Subcutaneous abdominal adipose tissue (tissue), 5 donors: ENCODE data around the gene ARMH4.

Experiments used
- H3K27ac ChIP-seq: one replicate; pipeline ENCODE4 v1.7.0; 2013; ENCODE audit warnings: low read depth, mild to moderate bottlenecking, inconsistent platforms, low read length, moderate library complexity
- H3K27me3 ChIP-seq, 5 donors: one replicate each; pipeline ENCODE4 v1.7.0; 2013; ENCODE audit warnings: low read length in 5 of 5, inconsistent platforms in 1 of 5; ENCODE audit not compliant: control insufficient read depth in 5 of 5, insufficient read depth in 4 of 5
- H3K36me3 ChIP-seq, 5 donors: one replicate each; pipeline ENCODE4 v1.7.0; 2013; ENCODE audit warnings: low read length in 5 of 5; ENCODE audit not compliant: control insufficient read depth in 5 of 5, insufficient read depth in 5 of 5
- H3K4me1 ChIP-seq, 5 donors: one replicate each; pipeline ENCODE4 v1.7.0; 2013; ENCODE audit warnings: low read length in 5 of 5, mild to moderate bottlenecking in 3 of 5, moderate library complexity in 1 of 5; ENCODE audit not compliant: control insufficient read depth in 5 of 5, insufficient read depth in 5 of 5
- H3K4me3 ChIP-seq, 5 donors: one replicate each; pipeline ENCODE4 v1.7.0; 2013; ENCODE audit warnings: low read length in 5 of 5, low read depth in 1 of 5
- H3K9ac ChIP-seq, 5 donors: one replicate each; pipeline ENCODE4 v1.7.0; 2013; ENCODE audit warnings: low read length in 5 of 5, mild to moderate bottlenecking in 4 of 5, moderate library complexity in 3 of 5
- H3K9me3 ChIP-seq, 5 donors: one replicate each; pipeline ENCODE4 v1.7.0; 2013; ENCODE audit warnings: low read length in 5 of 5; ENCODE audit not compliant: control insufficient read depth in 5 of 5
- donor health status: healthy.
- donor health status: healthy.
- donor health status: healthy.
- donor health status: healthy.
- donor health status: healthy.

The ARMH4 gene

GRCh38 chr14:57979376-57980048, 172.5 kb downstream of the ARMH4 start:
- H3K4me1 ChIP-seq, result no peaks in the 10 kb centered on the region
- H3K9ac ChIP-seq, result no peak overlapping the region
- H3K4me3 ChIP-seq, result no peak overlapping the region
- no peaks in the 10 kb centered on the region for H3K9me3 ChIP-seq
- H3K36me3 ChIP-seq, result no peaks in the 10 kb centered on the region
- H3K27me3 ChIP-seq, result peaks cover 0 to 2% (median 0%) of the 10 kb centered on the region in 5 donors
- H3K27ac ChIP-seq, result no peak overlapping the region

- Histone ChIP-seq H3K9ac (no peak overlapping the region), H3K27me3 (no peaks in the 10 kb centered on the region), H3K36me3 (no peaks in the 10 kb centered on the region), H3K27ac (no peak overlapping the region), H3K4me1 (no peaks in the 10 kb centered on the region), H3K9me3 (no peaks in the 10 kb centered on the region), H3K4me3 (no peak overlapping the region)
Measured at GRCh38 chr14:57976701-57977100, 175.3 kb downstream of the ARMH4 start.

GRCh38 chr14:57974896-57975295, 177.1 kb downstream of the ARMH4 start:
- Histone ChIP-seq H3K9me3 (no peaks in the 10 kb centered on the region), H3K36me3 (no peaks in the 10 kb centered on the region), H3K4me1 (no peaks in the 10 kb centered on the region), H3K27me3 (no peaks in the 10 kb centered on the region), H3K9ac (no peak overlapping the region), H3K27ac (no peak overlapping the region), H3K4me3 (no peak overlapping the region)

GRCh38 chr14:57970594-57970993, 181.4 kb downstream of the ARMH4 start:
- Histone ChIP-seq H3K9ac (no peak overlapping the region), H3K4me3 (no peak overlapping the region), H3K4me1 (no peaks in the 10 kb centered on the region), H3K36me3 (no peaks in the 10 kb centered on the region), H3K9me3 (no peaks in the 10 kb centered on the region), H3K27ac (no peak overlapping the region), H3K27me3 (peaks cover 0 to 4% (median 0%) of the 10 kb centered on the region in 5 donors)

- H3K27me3 ChIP-seq, result peaks cover 0 to 4% (median 0%) of the 10 kb centered on the region in 5 donors
- H3K36me3 ChIP-seq, result no peaks in the 10 kb centered on the region
- H3K4me3 ChIP-seq, result no peak overlapping the region
- H3K4me1 ChIP-seq, result no peaks in the 10 kb centered on the region
- no peak overlapping the region for H3K27ac ChIP-seq
- no peak overlapping the region for H3K9ac ChIP-seq
- H3K9me3 ChIP-seq, result no peaks in the 10 kb centered on the region
Measured at GRCh38 chr14:57970175-57970574, 181.8 kb downstream of the ARMH4 start.

- H3K27ac ChIP-seq, result no peak overlapping the region
Measured at GRCh38 chr14:57963071-57963470, 188.9 kb downstream of the ARMH4 start.

GRCh38 chr14:57962325-57963035, 189.5 kb downstream of the ARMH4 start:
- Histone ChIP-seq H3K4me1 (peaks cover 0 to 11% (median 2%) of the 10 kb centered on the region in 5 donors), H3K9me3 (no peaks in the 10 kb centered on the region), H3K36me3 (no peaks in the 10 kb centered on the region), H3K4me3 (no peak overlapping the region), H3K27ac (no peak overlapping the region), H3K9ac (no peak overlapping the region), H3K27me3 (peaks cover 0 to 5% (median 0%) of the 10 kb centered on the region in 5 donors)

More at GRCh38 chr14:57963071-57963470, 188.9 kb downstream of the ARMH4 start:
- Histone ChIP-seq H3K27me3 (peaks cover 0 to 5% (median 0%) of the 10 kb centered on the region in 5 donors), H3K4me3 (no peak overlapping the region), H3K9me3 (no peaks in the 10 kb centered on the region), H3K9ac (no peak overlapping the region), H3K4me1 (peaks cover 0 to 11% (median 2%) of the 10 kb centered on the region in 5 donors), H3K36me3 (no peaks in the 10 kb centered on the region)

- H3K27me3 ChIP-seq, result peaks cover 0 to 5% (median 0%) of the 10 kb centered on the region in 5 donors
- no peak overlapping the region for H3K9ac ChIP-seq
- H3K9me3 ChIP-seq, result no peaks in the 10 kb centered on the region
- no peak overlapping the region for H3K27ac ChIP-seq
- peaks cover 0 to 11% (median 2%) of the 10 kb centered on the region in 5 donors for H3K4me1 ChIP-seq
- H3K36me3 ChIP-seq, result no peaks in the 10 kb centered on the region
- no peak overlapping the region for H3K4me3 ChIP-seq
Measured at GRCh38 chr14:57961786-57962060, 190.3 kb downstream of the ARMH4 start.

- H3K36me3 ChIP-seq, result no peaks in the 10 kb centered on the region
- no peaks in the 10 kb centered on the region for H3K9me3 ChIP-seq
- H3K9ac ChIP-seq, result no peak overlapping the region
- H3K27ac ChIP-seq, result no peak overlapping the region
- peaks cover 0 to 5% (median 0%) of the 10 kb centered on the region in 5 donors for H3K27me3 ChIP-seq
- H3K4me3 ChIP-seq, result no peak overlapping the region
- peaks cover 0 to 11% (median 2%) of the 10 kb centered on the region in 5 donors for H3K4me1 ChIP-seq
Measured at GRCh38 chr14:57960946-57961785, 190.8 kb downstream of the ARMH4 start.

GRCh38 chr14:57957441-57957840, 194.6 kb downstream of the ARMH4 start:
- Histone ChIP-seq H3K36me3 (no peaks in the 10 kb centered on the region), H3K4me3 (no peak overlapping the region), H3K27me3 (peaks cover 0 to 5% (median 0%) of the 10 kb centered on the region in 5 donors), H3K9ac (no peak overlapping the region), H3K27ac (no peak overlapping the region), H3K4me1 (peaks cover 0 to 3% (median 0%) of the 10 kb centered on the region in 5 donors), H3K9me3 (no peaks in the 10 kb centered on the region)
